Neural cell (in vitro differentiated cells): Measurements from ENCODE around the gene MAGI2. TPM values are rescaled to one million over a fixed set of nuclear protein-coding genes. Genes with fewer than 3 reads are reported as not detected.

Experiments used
- H2AFZ ChIP-seq: fragments of 200-600, 300-800 bp; sonication (generic), shearing (Covaris generic); 2 replicates; pipeline ENCODE4 v1.6.0; 2014; ENCODE audit warnings: low read depth, mild to moderate bottlenecking, antibody characterized with exemption, low read length, moderate library complexity
- H3F3A ChIP-seq: fragments of 200-600 bp; shearing (Covaris generic); 2 replicates; pipeline ENCODE4 v1.6.1; 2016; ENCODE audit warnings: mild to moderate bottlenecking, moderate library complexity, mixed read lengths, antibody characterized with exemption, low read length; ENCODE audit not compliant: insufficient read depth, poor library complexity, severe bottlenecking
- H3K27ac ChIP-seq: fragments of 200-600, 300-800 bp; sonication (generic), shearing (Covaris generic); 2 replicates; pipeline ENCODE4 v1.5.1; 2014; ENCODE audit warnings: mild to moderate bottlenecking, low read length, moderate library complexity
- H3K27me3 ChIP-seq: fragments of 300-800, 200-600 bp; sonication (generic), shearing (Covaris generic); 2 replicates; pipeline ENCODE4 v1.6.0; 2014; ENCODE audit warnings: mild to moderate bottlenecking, low read depth, low read length, moderate library complexity; ENCODE audit not compliant: insufficient read depth
- H3K36me3 ChIP-seq: fragments of 300-800, 200-600 bp; sonication (generic), shearing (Covaris generic); 2 replicates; pipeline ENCODE4 v1.5.1; 2014; ENCODE audit warnings: mild to moderate bottlenecking, antibody characterized with exemption, low read length, moderate library complexity; ENCODE audit not compliant: insufficient read depth
- H3K4me2 ChIP-seq: fragments of 300-800, 200-600 bp; sonication (generic), shearing (Covaris generic); 2 replicates; pipeline ENCODE4 v1.6.0; 2014; ENCODE audit warnings: mild to moderate bottlenecking, low read length
- H3K4me3 ChIP-seq: fragments of 300-800, 200-600 bp; sonication (generic), shearing (Covaris generic); 2 replicates; pipeline ENCODE4 v1.5.1; 2014; ENCODE audit warnings: mild to moderate bottlenecking, low read length, moderate library complexity
- H3K79me2 ChIP-seq: fragments of 200-600 bp; shearing (Covaris generic); replicated peaks from 2 replicates; pipeline ENCODE4 v1.6.0; 2014; ENCODE audit warnings: mild to moderate bottlenecking, low read length, moderate library complexity; ENCODE audit not compliant: insufficient read depth
- H3K9ac ChIP-seq: fragments of 300-800, 200-600 bp; sonication (generic), shearing (Covaris generic); 2 replicates; pipeline ENCODE4 v1.6.1; 2016; ENCODE audit warnings: mild to moderate bottlenecking, low read length, mixed read lengths
- H3K9me2 ChIP-seq: fragments of 200-600 bp; shearing (Covaris generic); 2 replicates; pipeline ENCODE4 v1.6.1; 2016; ENCODE audit warnings: mild to moderate bottlenecking, low read length, mixed read lengths; ENCODE audit not compliant: insufficient read depth
- H3K9me3 ChIP-seq: fragments of 200-600, 300-800 bp; sonication (generic), shearing (Covaris generic); 2 replicates; pipeline ENCODE4 v1.6.1; 2016; ENCODE audit warnings: mild to moderate bottlenecking, mixed run types, low read length, moderate library complexity, mixed read lengths
- H4K20me1 ChIP-seq: fragments of 200-600 bp; shearing (Covaris generic); 2 replicates; pipeline ENCODE4 v1.6.1; 2016; ENCODE audit warnings: mild to moderate bottlenecking, mixed run types; ENCODE audit not compliant: insufficient read depth
- EP300 ChIP-seq: fragments of 450-650 bp; conservative IDR thresholded peaks from 2 replicates; pipeline ENCODE4 v1.6.1; 2014; ENCODE audit warnings: antibody characterized with exemption, mild to moderate bottlenecking, moderate library complexity; ENCODE audit not compliant: poor library complexity, severe bottlenecking
- EZH2 ChIP-seq: fragments of 200-600, 300-800 bp; shearing (Covaris generic), sonication (generic); IDR thresholded peaks from 2 replicates; pipeline ENCODE4 v1.6.1; 2014; ENCODE audit warnings: antibody characterized with exemption, low read length, borderline replicate concordance, mild to moderate bottlenecking; ENCODE audit not compliant: insufficient read depth, poor library complexity, severe bottlenecking
- MXI1 ChIP-seq: fragments of 450-650 bp; conservative IDR thresholded peaks from 2 replicates; pipeline ENCODE4 v1.6.1; 2014; ENCODE audit warnings: antibody characterized with exemption, mild to moderate bottlenecking; ENCODE audit not compliant: poor library complexity, severe bottlenecking
- POLR2AphosphoS5 ChIP-seq: IDR thresholded peaks from 2 replicates; pipeline ENCODE4 v1.6.1; 2012
- RAD21 ChIP-seq: fragments of 450-650 bp; conservative IDR thresholded peaks from 2 replicates; pipeline ENCODE4 v1.6.1; 2014; ENCODE audit warnings: antibody characterized with exemption, mild to moderate bottlenecking, moderate library complexity
- SMC3 ChIP-seq: fragments of 450-650 bp; conservative IDR thresholded peaks from 2 replicates; pipeline ENCODE4 v1.6.1; 2014; ENCODE audit warnings: antibody characterized with exemption, mild to moderate bottlenecking, moderate library complexity; ENCODE audit not compliant: poor library complexity
- TAF1 ChIP-seq: IDR thresholded peaks from 2 replicates; pipeline ENCODE4 v1.6.1; 2012; ENCODE audit warnings: low read depth
- polyA plus RNA-seq: library from polyadenylated mRNA; depleted of rRNA; stranded (reverse); fragments of >200 nt; gene quantifications from 2 replicates; pipeline ENCODE4 v1.2.3, GENCODE V29; 2014
- small RNA-seq, 3 experiments: library from RNA; depleted of rRNA; stranded (forward); fragments of <200 nt; gene quantifications; one replicate each; pipeline ENCODE3, GENCODE V24; 2012
- TF ChIP-seq, protein P1 (sequence below): fragments of 450-650 bp; IDR thresholded peaks from 2 replicates; pipeline ENCODE4 v1.5.1; 2014; ENCODE audit warnings: antibody characterized with exemption, mild to moderate bottlenecking, moderate library complexity; ENCODE audit not compliant: poor library complexity, severe bottlenecking
- TF ChIP-seq, protein P2 (sequence below): IDR thresholded peaks from 2 replicates; pipeline ENCODE4 v1.6.1; 2012; ENCODE audit warnings: borderline replicate concordance

The MAGI2 gene
- polyA plus RNA-seq, 1 donor from 2014 or later, result 19.3 TPM

DNA sequence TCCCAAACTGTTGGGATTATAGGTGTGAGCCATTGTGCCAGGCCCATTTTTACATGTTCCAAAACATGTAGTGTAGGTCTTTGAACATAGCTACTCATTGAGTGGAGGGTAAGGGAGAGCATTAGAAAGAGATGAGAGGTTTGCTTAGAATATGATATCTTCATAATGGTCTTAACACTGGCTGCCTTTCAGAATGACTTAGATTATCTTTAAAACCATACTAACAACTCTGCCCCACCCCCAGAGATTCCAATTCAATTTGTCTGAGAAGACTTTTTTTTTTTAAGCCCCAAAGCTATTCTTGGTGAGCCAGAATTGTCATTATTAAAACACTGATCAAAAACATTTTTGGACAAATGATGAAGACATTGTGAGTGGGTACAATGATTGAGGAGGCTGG lies 1486.0 kb downstream of the MAGI2 start:
- H3F3A ChIP-seq, result no peaks in the 10 kb centered on the region
- no peaks in the 10 kb centered on the region for H3K27me3 ChIP-seq
- H3K9me2 ChIP-seq, result no peaks in the 10 kb centered on the region
- no peak overlapping the region for H3K4me3 ChIP-seq
- no peaks in the 10 kb centered on the region for H3K9me3 ChIP-seq
- H3K4me2 ChIP-seq, result no peak overlapping the region
- H3K79me2 ChIP-seq, result no peaks in the 10 kb centered on the region
- no peak overlapping the region for H2AFZ ChIP-seq
- H3K9ac ChIP-seq, result no peak overlapping the region
- no peaks in the 10 kb centered on the region for H4K20me1 ChIP-seq
- no peaks in the 10 kb centered on the region for H3K36me3 ChIP-seq
- TF ChIP-seq POLR2AphosphoS5 (no peak), SMC3 (no peak), TAF1 (no peak), RAD21 (no peak), EZH2 (no peak), MXI1 (no peak), EP300 (no peak)
- TF ChIP-seq, protein P1, sequence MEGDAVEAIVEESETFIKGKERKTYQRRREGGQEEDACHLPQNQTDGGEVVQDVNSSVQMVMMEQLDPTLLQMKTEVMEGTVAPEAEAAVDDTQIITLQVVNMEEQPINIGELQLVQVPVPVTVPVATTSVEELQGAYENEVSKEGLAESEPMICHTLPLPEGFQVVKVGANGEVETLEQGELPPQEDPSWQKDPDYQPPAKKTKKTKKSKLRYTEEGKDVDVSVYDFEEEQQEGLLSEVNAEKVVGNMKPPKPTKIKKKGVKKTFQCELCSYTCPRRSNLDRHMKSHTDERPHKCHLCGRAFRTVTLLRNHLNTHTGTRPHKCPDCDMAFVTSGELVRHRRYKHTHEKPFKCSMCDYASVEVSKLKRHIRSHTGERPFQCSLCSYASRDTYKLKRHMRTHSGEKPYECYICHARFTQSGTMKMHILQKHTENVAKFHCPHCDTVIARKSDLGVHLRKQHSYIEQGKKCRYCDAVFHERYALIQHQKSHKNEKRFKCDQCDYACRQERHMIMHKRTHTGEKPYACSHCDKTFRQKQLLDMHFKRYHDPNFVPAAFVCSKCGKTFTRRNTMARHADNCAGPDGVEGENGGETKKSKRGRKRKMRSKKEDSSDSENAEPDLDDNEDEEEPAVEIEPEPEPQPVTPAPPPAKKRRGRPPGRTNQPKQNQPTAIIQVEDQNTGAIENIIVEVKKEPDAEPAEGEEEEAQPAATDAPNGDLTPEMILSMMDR, result no peak
- TF ChIP-seq, protein P2, sequence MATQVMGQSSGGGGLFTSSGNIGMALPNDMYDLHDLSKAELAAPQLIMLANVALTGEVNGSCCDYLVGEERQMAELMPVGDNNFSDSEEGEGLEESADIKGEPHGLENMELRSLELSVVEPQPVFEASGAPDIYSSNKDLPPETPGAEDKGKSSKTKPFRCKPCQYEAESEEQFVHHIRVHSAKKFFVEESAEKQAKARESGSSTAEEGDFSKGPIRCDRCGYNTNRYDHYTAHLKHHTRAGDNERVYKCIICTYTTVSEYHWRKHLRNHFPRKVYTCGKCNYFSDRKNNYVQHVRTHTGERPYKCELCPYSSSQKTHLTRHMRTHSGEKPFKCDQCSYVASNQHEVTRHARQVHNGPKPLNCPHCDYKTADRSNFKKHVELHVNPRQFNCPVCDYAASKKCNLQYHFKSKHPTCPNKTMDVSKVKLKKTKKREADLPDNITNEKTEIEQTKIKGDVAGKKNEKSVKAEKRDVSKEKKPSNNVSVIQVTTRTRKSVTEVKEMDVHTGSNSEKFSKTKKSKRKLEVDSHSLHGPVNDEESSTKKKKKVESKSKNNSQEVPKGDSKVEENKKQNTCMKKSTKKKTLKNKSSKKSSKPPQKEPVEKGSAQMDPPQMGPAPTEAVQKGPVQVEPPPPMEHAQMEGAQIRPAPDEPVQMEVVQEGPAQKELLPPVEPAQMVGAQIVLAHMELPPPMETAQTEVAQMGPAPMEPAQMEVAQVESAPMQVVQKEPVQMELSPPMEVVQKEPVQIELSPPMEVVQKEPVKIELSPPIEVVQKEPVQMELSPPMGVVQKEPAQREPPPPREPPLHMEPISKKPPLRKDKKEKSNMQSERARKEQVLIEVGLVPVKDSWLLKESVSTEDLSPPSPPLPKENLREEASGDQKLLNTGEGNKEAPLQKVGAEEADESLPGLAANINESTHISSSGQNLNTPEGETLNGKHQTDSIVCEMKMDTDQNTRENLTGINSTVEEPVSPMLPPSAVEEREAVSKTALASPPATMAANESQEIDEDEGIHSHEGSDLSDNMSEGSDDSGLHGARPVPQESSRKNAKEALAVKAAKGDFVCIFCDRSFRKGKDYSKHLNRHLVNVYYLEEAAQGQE, result no peak
- H3K27ac ChIP-seq, result no peak overlapping the region

Small RNA genes lying within 50 kb of the gene (small RNA-seq; reads per million reads assigned to genes)
- gene RNU6-337P (0 reads per million in 3 experiments), gene RNU6-530P (0 reads per million in 3 experiments)
